Measurements from ENCODE around the gene KDM6A.
"Not testable (repeated sequence)": the region's sequence is repeated elsewhere in the genome, so short reads cannot be mapped to it uniquely, and the experiment has no call there.

KDM6A gene

GRCh38 chrX:45011597-45011996 lies 138.6 kb downstream of the KDM6A start:
- no peak for DNase-seq

- no peak for DNase-seq
These were observed 145.0 kb downstream of the KDM6A start for GRCh38 chrX:45017946-45018345.

DNA sequence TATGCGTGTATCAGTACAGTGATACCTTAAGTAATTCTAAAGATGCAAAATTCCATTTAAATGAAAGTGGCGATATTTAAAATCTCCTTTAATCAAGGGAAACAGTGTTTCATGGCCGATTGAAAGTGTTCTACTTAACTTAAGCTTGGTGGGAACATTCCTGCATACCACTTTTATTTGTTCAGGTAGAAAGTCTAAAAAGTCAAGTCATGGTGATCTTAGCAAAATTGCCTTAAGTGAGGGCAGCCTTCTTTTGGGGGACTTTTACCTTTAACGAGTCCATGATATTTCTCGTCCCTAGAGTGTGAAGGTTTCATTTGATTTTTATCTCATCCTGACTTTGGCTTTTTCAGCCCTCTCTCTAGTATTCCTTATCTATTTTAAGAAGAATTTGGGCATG lies 149.2 kb downstream of the KDM6A start:
- no peak for DNase-seq

GRCh38 chrX:45024501-45024900 lies 151.5 kb downstream of the KDM6A start:
- no peak for DNase-seq

- DNase-seq = no peak
These were observed 153.0 kb downstream of the KDM6A start for GRCh38 chrX:45026036-45026435.

GRCh38 chrX:45031830-45032378 lies 158.9 kb downstream of the KDM6A start:
- no peak for DNase-seq

DNA sequence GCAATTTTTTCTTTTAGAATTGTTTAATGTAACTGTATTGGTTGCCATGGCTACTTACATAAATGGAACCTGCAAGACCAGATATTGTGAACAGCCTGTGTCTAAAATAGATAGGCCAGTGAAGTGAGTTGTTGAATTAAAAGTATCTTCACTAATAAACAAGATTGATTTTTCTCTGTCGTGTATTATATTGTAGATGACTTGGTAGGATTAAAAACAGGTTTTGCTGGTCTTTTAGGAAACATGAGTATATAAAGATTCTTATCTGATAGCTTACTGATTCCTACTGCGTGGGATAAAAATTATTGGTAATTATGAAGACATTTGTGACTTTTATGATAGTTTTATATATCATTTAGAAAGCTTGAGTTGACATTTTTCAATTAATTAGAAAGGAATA lies 162.1 kb downstream of the KDM6A start:
- no peak for DNase-seq

DNA sequence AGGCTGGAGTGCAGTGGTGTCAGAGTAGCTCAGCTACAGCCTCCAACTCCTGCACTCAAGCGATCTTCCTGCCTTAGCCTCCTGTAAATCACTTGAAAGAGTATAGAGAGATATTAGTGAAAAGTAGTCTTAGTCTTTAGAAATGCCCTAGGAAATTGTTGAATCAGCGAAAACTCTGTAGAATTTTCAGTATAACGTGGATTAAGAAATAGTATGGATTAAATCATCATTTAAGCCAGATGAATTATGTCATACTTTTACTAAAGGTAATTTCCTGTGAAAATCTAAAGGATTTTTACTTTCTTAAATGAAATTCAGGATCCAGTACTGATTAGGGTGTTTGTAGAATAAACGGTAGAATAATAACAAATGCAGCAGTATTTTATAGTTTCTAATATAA lies 163.2 kb downstream of the KDM6A start:
- DNase-seq = no peak

DNA sequence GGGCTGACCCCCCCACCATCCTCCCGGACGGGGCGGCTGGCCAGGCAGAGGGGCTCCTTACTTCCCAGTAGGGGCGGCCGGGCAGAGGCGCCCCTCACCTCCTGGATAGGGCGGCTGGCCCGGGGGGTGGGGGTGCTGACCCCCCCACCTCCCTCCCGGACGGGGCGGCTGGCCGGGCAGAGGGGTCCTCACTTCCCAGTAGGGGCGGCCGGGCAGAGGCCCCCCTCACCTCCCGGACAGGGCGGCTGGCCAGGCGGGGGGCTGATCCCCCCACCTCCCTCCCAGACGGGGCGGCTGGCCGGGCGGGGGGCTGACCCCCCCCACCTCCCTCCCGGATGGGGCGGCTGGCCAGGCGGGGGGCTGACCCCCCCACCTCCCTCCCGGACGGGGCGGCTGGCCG lies 167.1 kb downstream of the KDM6A start:
- DNase-seq = not testable (repeated sequence)

DNA sequence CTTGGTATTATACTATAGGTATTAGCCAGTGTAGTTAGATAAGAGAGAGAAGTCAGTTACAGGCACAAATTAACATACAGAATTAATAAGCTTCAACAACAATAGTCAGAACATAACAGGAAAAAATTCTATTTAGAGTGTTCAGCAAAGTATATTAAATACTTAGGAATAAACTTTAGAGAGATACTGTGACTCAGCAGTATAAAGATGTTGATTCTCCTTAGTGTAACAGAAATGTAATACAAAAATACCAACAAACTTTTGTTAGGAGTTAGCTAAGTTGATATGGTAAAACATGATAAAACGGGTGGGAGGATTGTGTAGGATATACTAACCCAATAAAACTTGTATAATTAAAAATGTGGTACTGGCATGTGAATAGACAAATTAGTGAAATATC lies 173.4 kb downstream of the KDM6A start:
- DNase-seq = no peak

- DNase-seq = no peak
These were observed 177.6 kb downstream of the KDM6A start for GRCh38 chrX:45050558-45050957.

- peak; percentile 8 for DNase-seq
These were observed 183.6 kb downstream of the KDM6A start for GRCh38 chrX:45056428-45057145.

DNA sequence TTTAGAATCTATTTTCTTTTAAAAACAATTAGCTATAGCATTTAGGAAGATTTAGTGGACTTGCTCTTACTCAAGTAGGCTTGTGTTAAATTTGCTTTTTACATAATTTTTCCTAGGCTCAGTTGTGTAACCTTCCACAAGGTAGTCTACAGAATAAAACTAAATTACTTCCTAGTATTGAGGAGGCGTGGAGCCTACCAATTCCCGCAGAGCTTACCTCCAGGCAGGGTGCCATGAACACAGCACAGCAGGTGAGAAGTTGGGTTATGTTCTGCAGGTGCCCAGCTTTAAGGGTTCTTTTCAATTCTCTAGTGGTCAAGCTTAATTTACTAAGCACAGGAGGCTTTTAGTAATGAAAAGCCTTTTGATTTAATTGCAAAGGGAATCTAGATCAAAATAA lies 186.9 kb downstream of the KDM6A start:
- DNase-seq = not testable (repeated sequence)

GRCh38 chrX:45063319-45064095 lies 190.5 kb downstream of the KDM6A start:
- no peak for DNase-seq

GRCh38 chrX:45068569-45068968 lies 195.6 kb downstream of the KDM6A start:
- DNase-seq = no peak

GRCh38 chrX:45070116-45071007 lies 197.4 kb downstream of the KDM6A start:
- DNase-seq = peak; percentile 42

DNA sequence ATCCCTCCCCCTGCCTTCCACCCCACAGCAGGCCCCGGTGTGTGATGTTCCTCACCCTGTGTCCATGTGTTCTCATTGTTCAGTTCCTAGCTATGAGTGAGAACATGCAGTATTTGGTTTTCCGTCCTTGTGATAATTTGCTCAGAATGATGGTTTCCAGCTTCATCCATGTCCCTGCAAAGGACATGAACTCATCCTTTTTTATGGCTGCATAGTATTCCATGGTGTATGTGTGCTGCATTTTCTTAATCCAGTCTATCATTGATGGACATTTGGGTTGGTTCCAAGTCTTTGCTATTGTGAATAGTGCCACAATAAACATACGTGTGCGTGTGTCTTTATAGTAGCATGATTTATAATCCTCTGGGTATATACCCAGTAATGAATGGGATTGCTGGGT lies 200.0 kb downstream of the KDM6A start:
- DNase-seq = not testable (repeated sequence)

DNA sequence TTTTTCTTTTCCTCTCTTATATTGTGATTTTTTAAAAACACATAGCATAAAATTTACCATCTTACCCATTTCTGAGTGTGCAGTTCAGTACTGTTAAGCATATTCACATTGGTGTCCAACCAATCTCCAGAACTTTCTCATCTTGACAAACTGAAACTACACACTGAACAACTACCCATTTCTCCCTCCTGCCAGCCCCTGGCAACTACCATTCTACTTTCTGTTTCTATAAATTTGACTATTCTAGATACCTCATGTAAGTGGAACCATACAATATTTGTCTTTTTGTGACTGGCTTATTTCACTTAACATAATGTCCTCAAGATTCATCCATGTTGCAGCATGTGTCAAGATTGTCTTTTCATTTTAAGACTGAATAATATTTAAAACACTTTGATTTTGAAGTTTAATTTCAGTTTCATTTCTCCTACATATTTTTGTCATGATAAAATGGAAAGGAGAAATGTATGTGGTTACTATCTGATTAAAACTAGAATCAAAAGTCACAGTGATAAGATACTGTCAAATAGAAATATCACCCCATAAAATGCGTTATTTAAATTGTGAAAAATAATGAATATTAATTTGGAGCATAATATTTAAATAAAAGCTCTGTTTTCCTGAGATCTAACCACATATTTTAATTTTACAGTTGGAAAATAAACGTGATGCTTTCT lies 204.9 kb downstream of the KDM6A start:
- DNase-seq = no peak

GRCh38 chrX:45083314-45083713 lies 210.3 kb downstream of the KDM6A start:
- no peak for DNase-seq

- DNase-seq = no peak
These were observed 237.5 kb downstream of the KDM6A start for GRCh38 chrX:45110494-45110893.

DNA sequence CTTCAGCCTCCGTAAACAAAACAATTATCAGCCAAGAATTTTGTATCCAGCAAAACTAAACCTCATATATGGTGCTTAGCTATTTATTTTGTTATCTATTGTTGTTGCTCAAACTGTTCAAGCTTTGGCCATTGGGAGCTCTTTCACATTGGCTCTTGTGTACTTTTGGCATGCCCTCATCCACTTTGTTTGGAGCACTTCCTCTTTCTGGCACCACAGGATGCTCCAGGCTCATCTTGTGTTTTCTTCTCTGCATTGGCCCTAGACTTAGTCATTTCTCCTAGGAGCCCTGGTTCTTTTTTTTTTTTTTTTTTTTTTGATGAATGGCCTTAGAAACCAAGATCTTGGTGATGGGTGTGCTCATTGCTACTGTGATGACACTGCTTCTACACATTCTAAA lies 253.2 kb downstream of the KDM6A start:
- no peak for DNase-seq

DNA sequence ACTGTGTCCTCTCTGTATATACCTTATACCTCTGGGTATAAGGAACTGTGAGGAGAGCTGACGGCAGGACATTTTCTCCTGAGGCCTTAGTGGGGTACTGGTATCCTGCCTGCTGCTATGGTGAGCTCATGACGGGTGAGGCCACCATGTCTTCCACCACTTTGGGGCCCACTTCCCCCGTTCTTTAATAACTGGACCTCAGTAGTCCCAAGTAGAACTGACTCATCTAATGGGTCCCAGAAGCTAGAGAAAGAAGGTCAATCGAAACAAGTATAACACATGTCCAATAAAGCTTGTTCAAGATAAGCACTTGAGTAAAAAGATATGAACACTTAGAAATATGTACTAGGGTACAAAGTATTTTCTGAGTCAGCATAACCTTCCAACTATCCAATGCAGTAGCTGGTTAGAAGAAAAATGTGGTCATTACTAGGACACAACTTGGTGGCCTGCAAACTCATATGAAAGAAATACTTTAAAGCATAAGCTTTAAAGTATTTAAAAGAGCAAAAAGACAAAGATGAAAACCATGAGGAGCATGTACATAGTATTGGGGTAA lies 256.0 kb downstream of the KDM6A start:
- DNase-seq = no peak

Measured in fibroblast of skin of right quadriceps (primary cell).